ENCODE results near the gene RGL3.
"Not testable (repeated sequence)": the region's sequence is repeated elsewhere in the genome, so short reads cannot be mapped to it uniquely, and the experiment has no call there.

Gene RGL3

DNA sequence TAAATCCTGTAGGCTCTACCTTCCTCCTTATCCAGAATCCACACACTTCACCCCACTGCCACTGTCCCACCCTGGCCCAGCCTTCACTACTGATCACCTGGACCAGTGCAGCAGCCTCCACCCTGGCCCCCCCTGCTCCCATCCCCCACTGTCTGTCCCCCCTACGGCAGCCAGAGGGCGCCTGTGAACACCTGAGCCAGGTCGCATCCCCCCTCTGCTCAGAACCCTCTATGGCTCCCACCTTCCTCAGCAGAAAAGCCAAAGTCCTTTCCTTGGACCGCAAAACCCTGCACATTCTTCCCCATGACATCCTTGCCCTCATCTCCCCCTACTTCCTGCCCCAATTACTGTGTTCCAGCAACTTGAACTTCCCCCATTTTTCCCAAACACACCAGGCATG, 41.1 kb upstream of the RGL3 start:
- TF ChIP-seq ZFX (IDR thresholded peaks at IDR 0.05): no peak
- H3K27ac ChIP-seq: no peak overlapping the region

DNA sequence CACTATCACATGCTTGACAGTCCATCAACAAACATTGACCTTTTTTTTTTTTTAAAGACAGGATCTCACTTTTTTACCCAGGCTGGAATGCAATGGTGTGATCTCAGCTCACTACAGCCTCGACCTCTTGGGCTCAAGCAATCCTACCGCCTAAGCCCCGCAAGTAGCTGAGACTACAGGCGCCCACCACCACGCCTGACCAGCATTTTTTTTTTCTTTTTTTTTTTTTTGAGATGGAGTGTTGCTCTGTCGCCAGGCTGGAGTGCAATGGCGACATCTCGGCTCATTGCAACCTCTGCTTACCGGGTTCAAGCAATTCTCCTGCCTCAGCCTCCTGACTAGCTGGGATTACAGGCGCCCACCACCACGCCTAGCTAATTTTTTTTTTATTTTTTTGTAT, 39.8 kb upstream of the RGL3 start:
- H3K27ac ChIP-seq: not testable (repeated sequence)

DNA sequence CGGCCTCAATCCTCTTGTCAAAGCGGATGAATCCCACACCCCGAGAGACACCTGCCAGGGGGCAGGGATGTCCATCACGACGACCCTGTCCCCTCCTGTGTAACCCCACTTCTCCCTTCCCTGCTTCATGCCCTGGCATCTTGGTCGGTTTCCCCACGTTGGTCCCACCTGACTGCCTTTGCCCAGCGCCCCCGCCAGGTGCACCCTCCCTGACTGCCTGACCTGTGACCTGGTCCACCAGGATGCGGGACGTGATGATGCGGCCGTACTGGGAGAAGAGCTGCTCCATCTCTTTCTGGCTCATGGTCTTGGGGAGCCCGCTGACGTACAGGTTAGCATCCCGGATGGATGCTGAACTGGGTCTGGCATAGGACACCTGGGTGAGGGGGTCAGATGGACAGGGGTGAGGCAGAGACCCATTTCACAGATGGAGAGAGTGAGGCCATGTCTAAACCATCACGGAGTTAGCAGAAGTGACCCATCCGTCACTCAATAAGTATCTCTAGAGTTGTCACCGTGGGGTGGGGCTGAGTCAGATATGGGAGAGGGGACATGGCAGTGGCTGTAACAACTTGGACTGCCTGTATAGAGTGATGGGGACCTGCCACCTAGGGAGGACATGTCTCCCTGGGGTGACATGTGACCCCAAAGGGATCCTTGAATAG, 39.3 kb upstream of the RGL3 start:
- no peak overlapping the region for H3K27ac ChIP-seq
- TF ChIP-seq, protein P1, sequence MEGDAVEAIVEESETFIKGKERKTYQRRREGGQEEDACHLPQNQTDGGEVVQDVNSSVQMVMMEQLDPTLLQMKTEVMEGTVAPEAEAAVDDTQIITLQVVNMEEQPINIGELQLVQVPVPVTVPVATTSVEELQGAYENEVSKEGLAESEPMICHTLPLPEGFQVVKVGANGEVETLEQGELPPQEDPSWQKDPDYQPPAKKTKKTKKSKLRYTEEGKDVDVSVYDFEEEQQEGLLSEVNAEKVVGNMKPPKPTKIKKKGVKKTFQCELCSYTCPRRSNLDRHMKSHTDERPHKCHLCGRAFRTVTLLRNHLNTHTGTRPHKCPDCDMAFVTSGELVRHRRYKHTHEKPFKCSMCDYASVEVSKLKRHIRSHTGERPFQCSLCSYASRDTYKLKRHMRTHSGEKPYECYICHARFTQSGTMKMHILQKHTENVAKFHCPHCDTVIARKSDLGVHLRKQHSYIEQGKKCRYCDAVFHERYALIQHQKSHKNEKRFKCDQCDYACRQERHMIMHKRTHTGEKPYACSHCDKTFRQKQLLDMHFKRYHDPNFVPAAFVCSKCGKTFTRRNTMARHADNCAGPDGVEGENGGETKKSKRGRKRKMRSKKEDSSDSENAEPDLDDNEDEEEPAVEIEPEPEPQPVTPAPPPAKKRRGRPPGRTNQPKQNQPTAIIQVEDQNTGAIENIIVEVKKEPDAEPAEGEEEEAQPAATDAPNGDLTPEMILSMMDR (conservative IDR thresholded peaks at IDR 0.05): no peak

DNA sequence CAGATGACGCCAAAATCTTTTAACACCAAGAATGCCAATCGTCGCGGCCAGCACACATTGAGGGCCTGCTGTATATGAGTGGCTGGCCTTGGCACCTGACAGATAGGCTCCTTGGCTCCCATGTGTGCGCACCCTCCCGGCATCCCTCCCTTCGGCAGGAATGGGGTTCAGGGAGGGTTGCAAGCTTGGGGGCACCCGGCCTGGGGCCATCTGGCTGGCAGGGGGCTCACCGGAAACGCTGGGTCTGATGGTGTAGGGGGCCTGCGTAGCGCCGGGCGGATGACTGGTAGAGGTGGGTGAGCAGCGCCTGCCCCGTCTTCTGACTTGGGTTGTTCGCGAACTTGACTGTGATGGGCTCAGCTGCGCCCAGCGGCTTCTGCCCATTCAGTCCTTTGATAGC, 38.7 kb upstream of the RGL3 start:
- H3K27ac ChIP-seq: no peak overlapping the region
- no peak for TF ChIP-seq ZFX (IDR thresholded peaks at IDR 0.05)
- TF ChIP-seq, protein P1 (conservative IDR thresholded peaks at IDR 0.05): no peak

DNA sequence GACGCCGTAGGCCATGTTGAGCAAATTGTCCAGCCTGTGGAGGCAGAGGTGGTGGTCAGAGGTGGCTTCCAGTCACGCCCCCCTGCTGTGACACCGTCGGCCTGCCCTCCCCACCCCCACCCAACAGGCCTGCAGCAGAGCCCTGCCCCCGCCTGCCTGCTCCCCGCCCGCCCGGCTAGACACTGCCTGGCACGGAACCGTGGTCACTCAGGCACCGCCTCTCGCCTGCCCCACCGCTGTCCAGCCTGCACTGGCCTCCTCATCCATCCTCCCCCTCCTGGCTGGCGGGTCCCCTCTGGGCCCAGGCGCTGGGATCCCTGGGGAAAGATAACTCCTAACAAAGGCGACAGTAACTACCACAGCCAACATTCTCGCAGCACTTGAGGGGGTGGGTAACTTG, 38.0 kb upstream of the RGL3 start:
- H3K27ac ChIP-seq: no peak overlapping the region
- TF ChIP-seq, protein P1 (conservative IDR thresholded peaks at IDR 0.05): no peak
- TF ChIP-seq ZFX (IDR thresholded peaks at IDR 0.05): no peak

DNA sequence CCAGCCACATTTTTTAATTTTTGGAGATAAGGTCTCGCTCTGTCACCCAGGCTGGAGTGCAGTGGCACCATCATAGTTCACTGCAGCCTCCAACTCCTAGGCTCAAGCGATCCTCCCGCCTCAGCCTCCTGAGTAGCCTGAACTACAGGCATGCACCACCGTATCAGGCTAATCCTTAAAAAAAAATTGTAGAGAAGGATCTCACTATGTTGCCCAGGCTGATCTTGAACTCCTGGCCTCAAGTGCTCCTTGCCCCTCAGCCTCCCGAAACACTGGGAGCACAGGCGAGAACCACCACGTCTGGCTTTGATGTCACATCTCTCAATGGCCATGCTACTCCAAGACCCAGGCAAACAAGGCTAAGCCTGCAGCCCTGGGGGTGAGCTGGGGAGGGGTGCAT, 37.5 kb upstream of the RGL3 start:
- TF ChIP-seq, protein P1 (conservative IDR thresholded peaks at IDR 0.05): no peak
- TF ChIP-seq ZFX (IDR thresholded peaks at IDR 0.05): no peak
- H3K27ac ChIP-seq: no peak overlapping the region

DNA sequence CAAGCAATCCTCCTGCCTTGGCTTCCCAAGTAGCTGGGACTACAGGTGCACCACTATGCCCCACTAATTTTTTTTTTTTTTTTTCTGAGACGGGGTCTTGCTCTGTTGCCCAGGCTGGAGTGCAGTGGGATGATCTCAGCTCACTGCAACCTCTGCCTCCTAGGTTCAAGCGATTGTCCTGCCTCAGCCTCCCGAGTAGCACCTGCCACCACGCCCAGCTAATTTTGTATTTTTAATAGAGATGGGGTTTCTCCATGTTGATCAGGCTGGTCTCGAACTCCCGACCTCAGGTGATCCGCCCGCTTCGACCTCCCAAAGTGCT, 36.1 kb upstream of the RGL3 start:
- H3K27ac ChIP-seq: not testable (repeated sequence)

DNA sequence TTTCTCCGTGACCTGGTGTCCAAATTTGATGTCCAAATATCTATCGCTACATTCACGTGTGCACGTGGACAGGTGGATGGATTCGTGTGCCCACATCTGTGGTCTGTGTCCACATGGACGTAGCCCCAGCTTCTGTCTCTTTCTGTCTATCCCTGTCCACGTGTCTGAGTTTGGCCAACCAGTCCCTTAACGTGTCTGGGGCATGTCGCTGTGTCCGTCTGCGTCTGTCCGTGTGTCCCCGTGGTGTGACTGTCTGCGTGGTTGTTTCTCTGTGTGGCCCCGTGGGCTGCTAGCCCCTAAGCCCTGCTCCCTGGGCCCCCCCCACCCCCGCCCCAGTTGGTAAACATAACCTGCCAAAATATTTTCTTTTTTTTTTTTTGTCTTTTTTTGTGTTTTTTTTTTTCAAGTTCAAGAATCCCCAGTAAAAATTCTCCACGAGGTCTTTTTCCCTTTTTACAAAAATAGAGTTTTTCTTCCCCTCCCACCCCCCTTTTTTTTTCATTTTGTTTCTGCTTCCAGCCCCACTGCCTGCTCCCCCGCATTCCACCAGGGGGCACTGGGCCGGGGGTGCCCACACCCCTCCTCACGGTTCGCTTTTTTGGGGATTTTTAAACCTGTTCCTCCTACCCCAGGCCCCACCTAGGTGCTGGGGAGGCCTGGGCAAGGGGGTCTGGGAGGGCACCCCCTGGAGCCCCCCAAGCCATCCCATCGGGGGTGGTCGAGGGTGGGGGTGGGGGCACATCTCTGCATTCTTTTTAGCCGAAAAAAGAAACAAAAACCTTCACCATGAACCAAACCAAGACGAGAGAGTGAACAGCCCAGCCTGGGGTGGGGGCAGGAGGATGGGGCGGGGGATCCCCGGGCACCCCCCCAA, 34.6 kb upstream of the RGL3 start:
- TF ChIP-seq, protein P1 (conservative IDR thresholded peaks at IDR 0.05): no peak; the same call in 1 of the 2 replicates
- TF ChIP-seq ZFX (IDR thresholded peaks at IDR 0.05): no peak

More for the DNA sequence above, 34.6 kb upstream of the RGL3 start:
- H3K27ac ChIP-seq: no peak overlapping the region

Measured in C4-2B (cell line).